ENCODE results near the gene TUBA4B. TPM values are rescaled to one million over a fixed set of nuclear protein-coding genes. Genes with fewer than 3 reads are reported as not detected.

TUBA4B gene
- total RNA-seq, 1 experiment from 2014 or later = not detected

- peaks cover 17% of the 10 kb centered on the region for H3K4me1 ChIP-seq (replicated peaks)
- no peak overlapping the region for H3K4me3 ChIP-seq
- no peaks in the 10 kb centered on the region for H3K27me3 ChIP-seq (replicated peaks)
- H3K27ac ChIP-seq = no peak overlapping the region
- H3K36me3 ChIP-seq = no peaks in the 10 kb centered on the region
- no peaks in the 10 kb centered on the region for H3K9me3 ChIP-seq (replicated peaks)
- no peak for DNase-seq (ENCODE audit: low read depth in 1 of 2, low spot score in 2 of 2)
Measured at GRCh38 chr2:219269362-219270054, 16.5 kb downstream of the TUBA4B start.

GRCh38 chr2:219270055-219270372 is 17.0 kb downstream of the TUBA4B start:
- H3K4me3 ChIP-seq = no peak overlapping the region
- no peak overlapping the region for H3K27ac ChIP-seq
- H3K9me3 ChIP-seq (replicated peaks) = no peaks in the 10 kb centered on the region
- H3K27me3 ChIP-seq (replicated peaks) = no peaks in the 10 kb centered on the region
- peaks cover 22% of the 10 kb centered on the region for H3K4me1 ChIP-seq (replicated peaks)
- H3K36me3 ChIP-seq = no peaks in the 10 kb centered on the region
- DNase-seq (ENCODE audit: low read depth in 1 of 2, low spot score in 2 of 2) = no peak

- Histone ChIP-seq H3K9me3 (replicated peaks) (no peaks in the 10 kb centered on the region), H3K4me1 (replicated peaks) (peaks cover 25% of the 10 kb centered on the region), H3K27ac (no peak overlapping the region), H3K36me3 (no peaks in the 10 kb centered on the region), H3K4me3 (no peak overlapping the region), H3K27me3 (replicated peaks) (no peaks in the 10 kb centered on the region)
- DNase-seq (ENCODE audit: low read depth in 1 of 2, low spot score in 2 of 2) = no peak
Measured at GRCh38 chr2:219271021-219271420, 18.0 kb downstream of the TUBA4B start.

GRCh38 chr2:219272356-219272755 is 19.3 kb downstream of the TUBA4B start:
- no peak overlapping the region for H3K4me3 ChIP-seq
- H3K27ac ChIP-seq = no peak overlapping the region
- DNase-seq (ENCODE audit: low read depth in 1 of 2, low spot score in 2 of 2) = no peak
- no peaks in the 10 kb centered on the region for H3K27me3 ChIP-seq (replicated peaks)
- H3K4me1 ChIP-seq (replicated peaks) = peaks cover 25% of the 10 kb centered on the region
- H3K36me3 ChIP-seq = no peaks in the 10 kb centered on the region
- no peaks in the 10 kb centered on the region for H3K9me3 ChIP-seq (replicated peaks)

GRCh38 chr2:219272995-219273394 is 20.0 kb downstream of the TUBA4B start:
- no peak overlapping the region for H3K4me3 ChIP-seq
- no peak for DNase-seq (ENCODE audit: low read depth in 1 of 2, low spot score in 2 of 2)
- no peaks in the 10 kb centered on the region for H3K9me3 ChIP-seq (replicated peaks)
- H3K36me3 ChIP-seq = no peaks in the 10 kb centered on the region
- H3K4me1 ChIP-seq (replicated peaks) = peaks cover 32% of the 10 kb centered on the region
- H3K27me3 ChIP-seq (replicated peaks) = no peaks in the 10 kb centered on the region
- no peak overlapping the region for H3K27ac ChIP-seq

GRCh38 chr2:219273937-219274336 is 20.9 kb downstream of the TUBA4B start:
- no peaks in the 10 kb centered on the region for H3K27me3 ChIP-seq (replicated peaks)
- H3K9me3 ChIP-seq (replicated peaks) = no peaks in the 10 kb centered on the region
- H3K27ac ChIP-seq = peak overlapping the region; percentile 74
- H3K36me3 ChIP-seq = no peaks in the 10 kb centered on the region
- peaks cover 41% of the 10 kb centered on the region for H3K4me1 ChIP-seq (replicated peaks)
- DNase-seq (ENCODE audit: low read depth in 1 of 2, low spot score in 2 of 2) = no peak
- no peak overlapping the region for H3K4me3 ChIP-seq

GRCh38 chr2:219274361-219274921 is 21.4 kb downstream of the TUBA4B start:
- peak; percentile 80 to 86 for DNase-seq (ENCODE audit: low read depth in 1 of 2, low spot score in 2 of 2)
- no peak overlapping the region for H3K4me3 ChIP-seq
- peaks cover 41% of the 10 kb centered on the region for H3K4me1 ChIP-seq (replicated peaks)

GRCh38 chr2:219277703-219278654 is 24.9 kb downstream of the TUBA4B start:
- H3K4me3 ChIP-seq = no peak overlapping the region
- no peaks in the 10 kb centered on the region for H3K9me3 ChIP-seq (replicated peaks)
- H3K27me3 ChIP-seq (replicated peaks) = no peaks in the 10 kb centered on the region
- peak overlapping the region; percentile 21; the same call in 1 of the 2 replicates for H3K27ac ChIP-seq
- H3K36me3 ChIP-seq = peaks cover 27% of the 10 kb centered on the region
- peak; percentile 78 to 80 for DNase-seq (ENCODE audit: low read depth in 1 of 2, low spot score in 2 of 2)
- H3K4me1 ChIP-seq (replicated peaks) = peaks cover 47% of the 10 kb centered on the region

More at GRCh38 chr2:219274361-219274921, 21.4 kb downstream of the TUBA4B start:
- Histone ChIP-seq H3K9me3 (replicated peaks) (no peaks in the 10 kb centered on the region), H3K27ac (peak overlapping the region; percentile 74), H3K36me3 (peaks cover 2% of the 10 kb centered on the region; the same call in 1 of the 2 replicates), H3K27me3 (replicated peaks) (no peaks in the 10 kb centered on the region)

- Histone ChIP-seq H3K27me3 (replicated peaks) (no peaks in the 10 kb centered on the region), H3K27ac (peak overlapping the region; percentile 21; the same call in 1 of the 2 replicates), H3K4me1 (replicated peaks) (peaks cover 40% of the 10 kb centered on the region), H3K9me3 (replicated peaks) (no peaks in the 10 kb centered on the region), H3K4me3 (peak overlapping the region; percentile 58), H3K36me3 (peaks cover 28% of the 10 kb centered on the region)
- no peak for DNase-seq (ENCODE audit: low read depth in 1 of 2, low spot score in 2 of 2)
Measured at GRCh38 chr2:219278655-219279150, 25.7 kb downstream of the TUBA4B start.

GRCh38 chr2:219279151-219279915 is 26.3 kb downstream of the TUBA4B start, which contains the start of gene DNAJB2:
TSS of gene DNAJB2 (plus strand) at chr2:219279366. CDS start at chr2:219279834, 468 bp downstream.
- Histone ChIP-seq H3K4me1 (replicated peaks) (peaks cover 34% of the 10 kb centered on the region), H3K36me3 (peaks cover 34% of the 10 kb centered on the region), H3K4me3 (peak within 1 kb of the TSS; percentile 58), H3K27ac (peak within 1 kb of the TSS; percentile 86), H3K27me3 (replicated peaks) (no peaks in the 10 kb centered on the region), H3K9me3 (replicated peaks) (no peaks in the 10 kb centered on the region)
- peak; percentile 99 to 100 for DNase-seq (ENCODE audit: low read depth in 1 of 2, low spot score in 2 of 2)

GRCh38 chr2:219279916-219280516 is 27.0 kb downstream of the TUBA4B start:
- Histone ChIP-seq H3K27me3 (replicated peaks) (no peaks in the 10 kb centered on the region), H3K27ac (peak overlapping the region; percentile 86)

GRCh38 chr2:219280651-219281050 is 27.6 kb downstream of the TUBA4B start:
- no peak overlapping the region for H3K27ac ChIP-seq
- peaks cover 24% of the 10 kb centered on the region for H3K4me1 ChIP-seq (replicated peaks)
- H3K9me3 ChIP-seq (replicated peaks) = no peaks in the 10 kb centered on the region
- H3K36me3 ChIP-seq = peaks cover 47% of the 10 kb centered on the region
- no peak overlapping the region for H3K4me3 ChIP-seq
- H3K27me3 ChIP-seq (replicated peaks) = no peaks in the 10 kb centered on the region
- DNase-seq (ENCODE audit: low read depth in 1 of 2, low spot score in 2 of 2) = no peak

More at GRCh38 chr2:219279916-219280516, 27.0 kb downstream of the TUBA4B start:
- Histone ChIP-seq H3K4me1 (replicated peaks) (peaks cover 27% of the 10 kb centered on the region), H3K36me3 (peaks cover 41% of the 10 kb centered on the region), H3K4me3 (peak overlapping the region; percentile 58), H3K9me3 (replicated peaks) (no peaks in the 10 kb centered on the region)
- no peak for DNase-seq (ENCODE audit: low read depth in 1 of 2, low spot score in 2 of 2)

- Histone ChIP-seq H3K27ac (no peak overlapping the region), H3K36me3 (peaks cover 53% of the 10 kb centered on the region)
Measured at GRCh38 chr2:219281588-219281987, 28.5 kb downstream of the TUBA4B start.

More at GRCh38 chr2:219281588-219281987, 28.5 kb downstream of the TUBA4B start:
- H3K4me1 ChIP-seq (replicated peaks) = peaks cover 24% of the 10 kb centered on the region
- no peak for DNase-seq (ENCODE audit: low read depth in 1 of 2, low spot score in 2 of 2)
- H3K27me3 ChIP-seq (replicated peaks) = no peaks in the 10 kb centered on the region
- H3K9me3 ChIP-seq (replicated peaks) = no peaks in the 10 kb centered on the region
- no peak overlapping the region for H3K4me3 ChIP-seq
